CD4-positive, alpha-beta T cell (primary cell): ENCODE data around the gene NCKAP5. TPM values are rescaled to one million over a fixed set of nuclear protein-coding genes. Genes with fewer than 3 reads are reported as not detected.

Source experiments
- ATAC-seq: fragments of 200-7000 bp; cut with Tn5 transposase; one replicate; pipeline ENCODE4 v1.10.0; 2022; ENCODE audit warnings: mild to moderate bottlenecking; ENCODE audit not compliant: poor library complexity
- CTCF ChIA-PET: fragments of 350-600 bp; sonication (Branson Sonifier 250); formaldehyde crosslinking; loops from one replicate; lab custom pipeline; 2021; ENCODE audit warnings: antibody characterized with exemption, inconsistent platforms; lab: Charles Lee
- POLR2A ChIA-PET: fragments of 350-600 bp; sonication (Branson Sonifier 250); formaldehyde crosslinking; loops from one replicate; lab custom pipeline; 2021; ENCODE audit warnings: antibody characterized with exemption, inconsistent platforms; lab: Charles Lee
- DNase-seq, 14 experiments: peaks; one replicate each; pipeline ENCODE4 v3.0.0-alpha.2; 2013 to 2020; ENCODE audit warnings: mixed read lengths in 2 of 14
- H3K27ac ChIP-seq, 2 donors: one replicate each; pipeline versions ENCODE4 v1.5.1 to v1.7.0; 2013; ENCODE audit warnings: low read length in 2 of 2, low read depth in 1 of 2, mild to moderate bottlenecking in 1 of 2
- H3K27me3 ChIP-seq, 2 experiments: 1 replicate in 1 of 2; 2 replicates in 1 of 2; pipeline versions ENCODE4 v1.6.1 to v1.7.0; 2013; ENCODE audit warnings: low read length in 2 of 2, control low read depth in 1 of 2, mild to moderate bottlenecking in 1 of 2, moderate library complexity in 1 of 2; ENCODE audit not compliant: insufficient read depth in 2 of 2, control insufficient read depth in 1 of 2
- H3K36me3 ChIP-seq: one replicate; pipeline ENCODE4 v1.6.1; 2013; ENCODE audit warnings: low read length, control low read depth; ENCODE audit not compliant: insufficient read depth
- H3K4me1 ChIP-seq: one replicate; pipeline ENCODE4 v1.6.1; 2013; ENCODE audit warnings: low read length, control low read depth; ENCODE audit not compliant: insufficient read depth
- H3K4me3 ChIP-seq: one replicate; pipeline ENCODE4 v1.5.1; 2013; ENCODE audit warnings: mild to moderate bottlenecking, low read length, moderate library complexity
- H3K9me3 ChIP-seq, 2 experiments: 1 replicate in 1 of 2; 2 replicates in 1 of 2; pipeline versions ENCODE4 v1.6.1 to v1.7.0; 2013; ENCODE audit warnings: low read length in 2 of 2, mild to moderate bottlenecking in 2 of 2, control low read depth in 1 of 2, moderate library complexity in 1 of 2; ENCODE audit not compliant: control insufficient read depth in 1 of 2, insufficient read depth in 1 of 2
- H3K27ac Mint-ChIP-seq: one replicate; pipeline ENCODE4 v1.8.0; 2020; ENCODE audit warnings: mixed read lengths
- H3K27me3 Mint-ChIP-seq: one replicate; pipeline ENCODE4 v1.8.0; 2021; ENCODE audit warnings: mixed read lengths
- H3K36me3 Mint-ChIP-seq: one replicate; pipeline ENCODE4 v1.8.0; 2021; ENCODE audit warnings: low read depth, mixed read lengths
- H3K4me1 Mint-ChIP-seq: one replicate; pipeline ENCODE4 v1.8.0; 2021; ENCODE audit warnings: low read depth, mixed read lengths
- H3K4me3 Mint-ChIP-seq: one replicate; pipeline ENCODE4 v1.8.0; 2020; ENCODE audit warnings: mild to moderate bottlenecking, mixed read lengths
- H3K9me3 Mint-ChIP-seq: one replicate; pipeline ENCODE4 v1.8.0; 2020; ENCODE audit warnings: mixed read lengths
- intact Hi-C, 2 experiments: fragments of 100-400 bp; cut with DNase I in 1 of 2; cut with micrococcal nuclease in 1 of 2; formaldehyde crosslinking; loops; one replicate each; pipeline versions ENCODE4 v1.15.1 to v1.9.0; 2023 to 2025; cut with DNase I, micrococcal nuclease
- total RNA-seq, 174 experiments: library from RNA in 2 of 174; stranded (reverse) in 2 of 174; gene quantifications; one replicate each; pipeline ENCODE4 v1.2.3 and lab custom pipeline; 2021 to 2026
- TF ChIP-seq, protein P1 (sequence below): fragments of 200-600 bp; IDR thresholded peaks from one replicate; pipeline ENCODE4 v1.8.0; 2022; ENCODE audit warnings: antibody characterized with exemption, mild to moderate bottlenecking

NCKAP5 gene
- total RNA-seq, 2 experiments from 2014 or later = not detected

DNA sequence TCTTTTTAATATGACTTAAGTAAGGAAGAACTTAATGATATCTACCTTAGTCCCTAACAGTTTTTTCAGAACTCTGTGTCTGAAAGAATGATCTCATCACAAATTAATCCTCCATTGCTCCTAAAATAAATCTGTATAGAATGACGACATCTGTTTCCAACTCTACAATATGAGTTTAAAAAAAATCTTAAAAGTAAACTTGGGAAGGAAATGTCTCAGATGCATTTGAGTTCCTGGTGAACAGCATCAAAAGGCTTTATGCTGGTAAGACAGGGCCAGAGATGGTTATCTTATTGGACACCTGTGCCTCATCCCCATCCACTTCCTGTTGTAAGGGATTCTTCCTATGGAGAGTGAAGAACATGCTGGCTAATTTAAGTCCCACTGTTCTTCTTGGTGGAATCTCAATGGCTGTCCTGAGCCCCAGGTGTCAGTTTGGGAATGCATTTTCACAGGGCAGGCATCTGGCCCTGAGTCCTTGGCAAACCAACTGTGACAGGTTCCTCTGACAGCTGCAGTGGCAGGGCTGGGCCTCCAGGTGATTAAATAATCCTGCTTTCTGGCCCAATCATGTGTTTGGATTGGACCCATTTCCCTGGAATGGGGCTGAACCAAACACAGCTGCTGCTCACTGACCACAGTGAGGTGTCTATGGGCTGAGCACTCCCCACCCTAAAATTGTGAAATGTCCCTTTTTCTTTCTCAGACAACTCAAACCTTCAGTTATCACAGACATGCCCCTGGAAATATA lies 12.9 kb upstream of the NCKAP5 start:
- no peak overlapping the region for H3K4me3 Mint-ChIP-seq
- H3K9me3 Mint-ChIP-seq = no peaks in the 10 kb centered on the region
- peaks cover 0 to 4% of the 10 kb centered on the region in 2 experiments for H3K9me3 ChIP-seq
- no peaks in the 10 kb centered on the region for H3K36me3 ChIP-seq
- H3K27ac Mint-ChIP-seq = no peak overlapping the region
- TF ChIP-seq, protein P1, sequence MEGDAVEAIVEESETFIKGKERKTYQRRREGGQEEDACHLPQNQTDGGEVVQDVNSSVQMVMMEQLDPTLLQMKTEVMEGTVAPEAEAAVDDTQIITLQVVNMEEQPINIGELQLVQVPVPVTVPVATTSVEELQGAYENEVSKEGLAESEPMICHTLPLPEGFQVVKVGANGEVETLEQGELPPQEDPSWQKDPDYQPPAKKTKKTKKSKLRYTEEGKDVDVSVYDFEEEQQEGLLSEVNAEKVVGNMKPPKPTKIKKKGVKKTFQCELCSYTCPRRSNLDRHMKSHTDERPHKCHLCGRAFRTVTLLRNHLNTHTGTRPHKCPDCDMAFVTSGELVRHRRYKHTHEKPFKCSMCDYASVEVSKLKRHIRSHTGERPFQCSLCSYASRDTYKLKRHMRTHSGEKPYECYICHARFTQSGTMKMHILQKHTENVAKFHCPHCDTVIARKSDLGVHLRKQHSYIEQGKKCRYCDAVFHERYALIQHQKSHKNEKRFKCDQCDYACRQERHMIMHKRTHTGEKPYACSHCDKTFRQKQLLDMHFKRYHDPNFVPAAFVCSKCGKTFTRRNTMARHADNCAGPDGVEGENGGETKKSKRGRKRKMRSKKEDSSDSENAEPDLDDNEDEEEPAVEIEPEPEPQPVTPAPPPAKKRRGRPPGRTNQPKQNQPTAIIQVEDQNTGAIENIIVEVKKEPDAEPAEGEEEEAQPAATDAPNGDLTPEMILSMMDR = no peak
- no peaks in the 10 kb centered on the region for H3K36me3 Mint-ChIP-seq
- H3K27ac ChIP-seq = no peak overlapping the region
- intact Hi-C loops = no loop called here
- no peaks in the 10 kb centered on the region for H3K27me3 Mint-ChIP-seq
- no peaks in the 10 kb centered on the region for H3K4me1 Mint-ChIP-seq
- POLR2A ChIA-PET = no interaction called here
- no peaks in the 10 kb centered on the region for H3K4me1 ChIP-seq
- H3K27me3 ChIP-seq = no peaks in the 10 kb centered on the region
- DNase-seq (no peak), ATAC-seq (no peak)
- H3K4me3 ChIP-seq = no peak overlapping the region
- CTCF ChIA-PET = no interaction called here

DNA sequence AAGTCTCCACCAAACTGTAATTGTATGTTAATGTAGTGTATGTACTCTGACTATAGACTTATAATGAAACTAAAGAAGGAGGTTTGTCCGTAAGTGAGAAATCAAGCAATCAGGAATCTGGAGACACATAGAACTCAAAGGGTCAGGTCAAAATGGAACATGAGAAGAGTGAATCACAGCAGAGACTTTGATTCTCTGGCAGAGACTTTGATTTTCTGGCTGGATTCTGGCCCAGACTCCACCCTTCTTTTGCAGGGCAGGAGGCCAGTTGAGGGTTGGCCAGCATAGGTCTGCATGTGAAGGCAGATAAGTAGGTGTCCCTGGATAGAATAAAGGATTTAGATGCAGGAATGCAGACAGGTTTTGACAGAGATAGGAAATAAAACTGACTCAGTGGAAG lies 11.0 kb upstream of the NCKAP5 start:
- H3K27me3 Mint-ChIP-seq = no peaks in the 10 kb centered on the region

DNA sequence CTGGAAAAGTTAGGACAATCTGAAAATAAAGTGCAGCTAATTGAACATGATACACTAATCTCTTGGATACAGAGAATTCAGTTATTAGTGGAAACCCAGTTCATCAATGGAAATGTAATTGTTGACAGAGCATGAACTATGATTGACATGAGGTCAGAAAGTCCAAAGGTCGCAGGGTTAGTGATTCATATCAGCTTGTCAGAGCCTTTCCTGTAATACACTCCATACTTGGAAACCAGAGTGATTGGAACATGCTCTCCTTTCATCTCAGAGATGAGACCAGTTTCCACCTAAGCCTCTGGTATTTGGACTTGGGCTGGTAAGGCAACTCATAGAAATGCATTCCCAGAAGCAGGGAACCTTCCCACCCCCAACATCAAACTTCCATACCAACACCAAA lies 8.5 kb upstream of the NCKAP5 start:
- intact Hi-C loops = no loop called here
- POLR2A ChIA-PET = no interaction called here
- Histone ChIP-seq H3K36me3 (no peaks in the 10 kb centered on the region), H3K4me3 (no peak overlapping the region), H3K27ac (no peak overlapping the region), H3K4me1 (no peaks in the 10 kb centered on the region), H3K27me3 (no peaks in the 10 kb centered on the region), H3K9me3 (peaks cover 0 to 8% of the 10 kb centered on the region in 2 experiments)
- no peak for ATAC-seq
- Mint-ChIP-seq H3K27ac (no peak overlapping the region), H3K4me3 (no peak overlapping the region), H3K36me3 (no peaks in the 10 kb centered on the region), H3K9me3 (no peaks in the 10 kb centered on the region), H3K4me1 (no peaks in the 10 kb centered on the region), H3K27me3 (no peaks in the 10 kb centered on the region)
- TF ChIP-seq, protein P1 = no peak
- DNase-seq = no peak
- CTCF ChIA-PET = no interaction called here

More for the DNA sequence above, 11.0 kb upstream of the NCKAP5 start:
- Histone ChIP-seq H3K27me3 (no peaks in the 10 kb centered on the region), H3K27ac (no peak overlapping the region), H3K4me3 (no peak overlapping the region), H3K36me3 (no peaks in the 10 kb centered on the region), H3K9me3 (peaks cover 0 to 6% of the 10 kb centered on the region in 2 experiments), H3K4me1 (no peaks in the 10 kb centered on the region)
- DNase-seq = no peak
- Mint-ChIP-seq H3K4me3 (no peak overlapping the region), H3K36me3 (no peaks in the 10 kb centered on the region), H3K27ac (no peak overlapping the region), H3K9me3 (no peaks in the 10 kb centered on the region), H3K4me1 (no peaks in the 10 kb centered on the region)
- TF ChIP-seq, protein P1 = no peak
- ChIA-PET POLR2A (no interaction called here), CTCF (no interaction called here)
- intact Hi-C loops = no loop called here
- no peak for ATAC-seq
